Measurements from ENCODE around the gene RNF223. TPM values are rescaled to one million over a fixed set of nuclear protein-coding genes. Genes with fewer than 3 reads are reported as not detected.
"Not testable (repeated sequence)": the region's sequence is repeated elsewhere in the genome, so short reads cannot be mapped to it uniquely, and the experiment has no call there.

The RNF223 gene
- total RNA-seq, 4 donors from 2014 or later: 1.3 TPM; not detected in 3

DNA sequence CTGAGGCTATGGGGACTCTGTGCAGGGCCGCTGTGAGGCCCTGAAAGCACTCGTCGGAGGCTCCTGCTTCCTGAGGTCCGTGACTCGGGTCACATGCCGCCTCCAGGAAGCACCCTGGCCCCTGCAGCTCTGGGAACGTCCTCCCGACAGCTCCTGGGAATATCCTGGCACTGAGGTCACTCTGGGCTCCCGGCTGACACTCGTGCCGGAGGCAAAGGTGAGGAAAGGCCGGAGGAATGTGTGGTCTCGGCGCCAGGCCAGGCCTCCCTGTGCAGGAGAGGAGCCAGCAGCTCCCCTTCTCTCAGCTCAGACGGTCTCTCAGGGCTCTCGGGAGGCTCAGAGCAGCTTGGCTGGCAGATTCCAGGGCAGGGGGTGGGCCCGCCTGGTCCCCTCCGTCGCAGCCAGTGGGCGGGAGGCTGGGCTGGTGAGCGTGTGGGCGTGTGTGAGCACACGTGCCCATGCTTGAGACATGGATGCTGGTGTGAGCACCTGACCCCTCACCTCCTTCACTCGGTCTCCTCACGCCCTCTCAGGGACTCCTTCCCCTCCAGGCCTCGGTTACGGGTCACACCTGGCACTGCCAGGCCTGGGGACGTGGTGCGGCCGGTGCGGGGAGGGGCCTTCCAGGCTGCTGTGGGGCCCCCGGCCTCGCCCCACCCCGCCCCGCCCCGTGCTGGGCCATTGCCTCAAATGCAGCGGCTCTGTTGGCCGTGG lies 5.5 kb upstream of the RNF223 start:
- no peak for TF ChIP-seq POLR2A (IDR thresholded peaks at IDR 0.05)
- TF ChIP-seq, protein P1, sequence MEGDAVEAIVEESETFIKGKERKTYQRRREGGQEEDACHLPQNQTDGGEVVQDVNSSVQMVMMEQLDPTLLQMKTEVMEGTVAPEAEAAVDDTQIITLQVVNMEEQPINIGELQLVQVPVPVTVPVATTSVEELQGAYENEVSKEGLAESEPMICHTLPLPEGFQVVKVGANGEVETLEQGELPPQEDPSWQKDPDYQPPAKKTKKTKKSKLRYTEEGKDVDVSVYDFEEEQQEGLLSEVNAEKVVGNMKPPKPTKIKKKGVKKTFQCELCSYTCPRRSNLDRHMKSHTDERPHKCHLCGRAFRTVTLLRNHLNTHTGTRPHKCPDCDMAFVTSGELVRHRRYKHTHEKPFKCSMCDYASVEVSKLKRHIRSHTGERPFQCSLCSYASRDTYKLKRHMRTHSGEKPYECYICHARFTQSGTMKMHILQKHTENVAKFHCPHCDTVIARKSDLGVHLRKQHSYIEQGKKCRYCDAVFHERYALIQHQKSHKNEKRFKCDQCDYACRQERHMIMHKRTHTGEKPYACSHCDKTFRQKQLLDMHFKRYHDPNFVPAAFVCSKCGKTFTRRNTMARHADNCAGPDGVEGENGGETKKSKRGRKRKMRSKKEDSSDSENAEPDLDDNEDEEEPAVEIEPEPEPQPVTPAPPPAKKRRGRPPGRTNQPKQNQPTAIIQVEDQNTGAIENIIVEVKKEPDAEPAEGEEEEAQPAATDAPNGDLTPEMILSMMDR (IDR thresholded peaks at IDR 0.05): no peak
- H3K27ac ChIP-seq: no peak overlapping the region
- peak overlapping the region; percentile 17 to 29 (median 20) for H3K4me3 ChIP-seq
- no peaks in the 10 kb centered on the region for H3K27me3 ChIP-seq
- no peaks in the 10 kb centered on the region for H3K9me3 ChIP-seq
- DNase-seq: peak in 1 of 3 donors; percentile 68
- H3K36me3 ChIP-seq: no peaks in the 10 kb centered on the region
- H3K4me1 ChIP-seq: peaks cover 0 to 14% (median 9%) of the 10 kb centered on the region in 4 donors

DNA sequence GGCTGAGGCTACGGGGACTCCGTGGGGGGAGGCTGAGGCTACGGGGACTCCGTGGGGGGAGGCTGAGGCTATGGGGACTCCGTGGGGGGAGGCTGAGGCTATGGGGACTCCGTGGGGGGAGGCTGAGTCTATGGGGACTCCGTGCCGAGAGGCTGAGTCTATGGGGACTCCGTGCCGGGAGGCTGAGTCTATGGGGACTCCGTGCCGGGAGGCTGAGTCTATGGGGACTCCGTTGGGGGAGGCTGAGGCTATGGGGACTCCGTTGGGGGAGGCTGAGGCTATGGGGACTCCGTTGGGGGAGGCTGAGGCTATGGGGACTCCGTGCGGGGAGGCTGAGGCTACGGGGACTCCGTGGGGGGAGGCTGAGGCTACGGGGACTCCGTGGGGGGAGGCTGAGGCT lies 3.3 kb upstream of the RNF223 start:
- not testable (repeated sequence) for DNase-seq, H3K36me3 ChIP-seq, H3K4me3 ChIP-seq, H3K9me3 ChIP-seq, H3K27ac ChIP-seq, H3K27me3 ChIP-seq
- H3K4me1 ChIP-seq: peaks cover 0 to 26% (median 9%) of the 10 kb centered on the region in 4 donors

DNA sequence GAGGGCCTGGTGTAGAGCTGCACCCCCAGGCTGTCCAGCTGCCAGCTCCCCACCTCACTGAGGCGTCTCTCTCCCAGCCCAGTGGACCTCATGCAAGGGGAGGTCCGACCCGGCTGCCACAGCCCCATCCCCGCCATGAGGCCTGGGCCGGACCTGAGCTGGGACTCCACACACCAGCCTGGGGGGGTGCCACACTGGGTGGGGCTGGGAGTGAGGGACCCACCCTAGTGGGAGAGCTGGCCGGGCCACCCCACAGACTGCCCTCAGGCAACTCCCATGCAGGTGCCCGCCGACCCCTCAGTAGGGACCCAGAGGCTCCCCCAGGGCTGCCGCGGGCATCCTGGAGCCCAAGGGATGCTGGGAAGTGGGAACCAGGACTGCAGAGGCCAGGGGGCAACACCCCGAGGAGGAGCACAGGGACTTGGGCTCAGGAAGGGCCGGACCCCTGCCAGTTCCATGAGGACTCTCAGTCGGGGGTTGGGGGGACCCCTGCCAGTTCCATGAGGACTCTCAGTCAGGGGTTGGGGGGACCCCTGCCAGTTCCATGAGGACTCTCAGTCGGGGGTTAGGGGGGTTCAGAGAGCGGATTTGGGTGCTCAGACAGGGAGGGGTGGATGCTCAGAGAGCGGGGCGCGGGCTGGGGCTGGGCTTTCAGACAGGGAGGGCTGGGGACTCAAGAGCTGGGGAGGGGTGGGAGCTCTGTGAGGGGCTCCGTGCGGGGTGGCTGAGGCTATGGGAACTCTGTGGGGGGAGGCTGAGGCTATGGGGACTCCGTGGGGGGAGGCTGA lies 1.2 kb upstream of the RNF223 start:
- H3K9me3 ChIP-seq: no peaks in the 10 kb centered on the region
- H3K4me3 ChIP-seq: no peak overlapping the region
- TF ChIP-seq, protein P1 (IDR thresholded peaks at IDR 0.05): no peak
- no peak for TF ChIP-seq POLR2A (IDR thresholded peaks at IDR 0.05)
- H3K36me3 ChIP-seq: no peaks in the 10 kb centered on the region
- peaks cover 0 to 25% (median 9%) of the 10 kb centered on the region in 4 donors for H3K4me1 ChIP-seq
- H3K27ac ChIP-seq: no peak overlapping the region
- no peaks in the 10 kb centered on the region for H3K27me3 ChIP-seq
- no peak for DNase-seq

DNA sequence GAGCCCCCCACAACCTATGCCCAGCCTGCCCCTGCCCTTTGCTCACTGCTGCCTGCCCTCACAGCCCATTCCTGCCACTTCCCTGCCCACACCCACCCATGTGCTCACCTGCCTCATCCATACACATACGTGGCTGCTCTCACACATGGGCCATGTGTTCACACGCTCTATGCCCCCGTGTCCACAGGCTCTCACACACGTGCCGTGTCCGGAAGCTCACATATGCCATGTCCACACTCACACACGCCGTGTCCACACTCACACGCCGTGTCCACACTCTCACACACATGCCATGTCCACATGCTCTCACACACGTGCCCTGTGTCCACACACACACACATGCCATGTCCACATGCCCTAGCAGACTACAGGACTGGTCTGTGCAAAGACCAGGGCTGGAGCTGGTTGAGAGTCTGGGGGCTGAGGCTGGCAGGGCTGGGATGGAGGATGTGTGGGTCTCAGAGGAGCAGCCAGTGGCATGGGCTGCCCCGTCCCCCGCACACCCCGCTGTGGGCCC lies 583 bp upstream of the RNF223 start:
- Histone ChIP-seq H3K4me1 (peaks cover 0 to 19% (median 5%) of the 10 kb centered on the region in 4 donors), H3K27me3 (no peaks in the 10 kb centered on the region), H3K27ac (peak overlapping the region in 1 of 4 donors; percentile 73), H3K4me3 (no peak overlapping the region), H3K36me3 (no peaks in the 10 kb centered on the region), H3K9me3 (no peaks in the 10 kb centered on the region)
- no peak for DNase-seq
- TF ChIP-seq, protein P1 (IDR thresholded peaks at IDR 0.05): no peak
- TF ChIP-seq POLR2A (IDR thresholded peaks at IDR 0.05): no peak

DNA sequence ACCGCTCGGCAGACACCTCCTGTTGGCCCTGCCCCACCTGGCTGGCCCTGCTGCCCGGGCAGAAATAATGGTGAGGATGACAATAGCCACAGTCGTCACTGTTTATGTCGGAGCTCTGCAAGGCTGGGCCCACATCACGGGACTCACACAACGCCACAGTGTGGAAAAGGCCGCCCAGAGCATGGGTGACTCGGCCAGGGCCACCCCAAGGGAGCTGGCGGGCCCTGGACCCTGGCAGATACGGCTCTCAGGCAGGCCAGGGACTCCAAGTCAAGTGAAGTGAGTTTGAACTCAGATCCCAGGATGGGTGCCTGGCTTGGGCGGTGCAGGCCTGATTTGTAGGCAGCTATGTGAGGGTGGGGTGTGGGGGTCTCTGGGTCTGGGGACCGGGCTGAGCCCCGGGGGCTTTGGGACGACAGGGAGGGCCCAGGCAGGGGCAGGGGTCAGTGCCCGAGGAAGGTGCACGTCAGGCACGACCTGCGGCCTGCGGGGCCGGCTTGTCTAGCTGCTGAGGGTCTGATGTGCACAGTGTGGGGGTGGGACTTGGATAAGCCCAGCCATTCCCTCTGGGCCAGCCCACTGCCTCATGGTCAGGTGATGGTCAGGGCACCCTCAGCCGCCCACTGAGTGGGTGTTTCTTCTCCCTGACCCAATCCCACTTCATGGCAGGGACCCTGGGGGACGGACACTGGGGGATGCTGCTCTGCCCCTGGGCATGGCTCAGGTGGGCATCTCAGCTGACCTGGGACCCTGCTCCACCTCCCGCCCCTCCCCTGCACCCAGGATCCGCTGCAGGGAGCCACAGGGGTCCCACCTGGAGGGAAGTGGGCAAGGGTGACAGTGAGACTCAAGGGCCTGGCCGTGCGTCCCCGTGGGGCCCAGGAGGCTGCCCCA lies 1.0 kb downstream of the RNF223 start:
- TF ChIP-seq, protein P1 (IDR thresholded peaks at IDR 0.05): no peak
- no peak for TF ChIP-seq POLR2A (IDR thresholded peaks at IDR 0.05)
- Histone ChIP-seq H3K36me3 (no peaks in the 10 kb centered on the region), H3K4me3 (no peak overlapping the region), H3K9me3 (no peaks in the 10 kb centered on the region), H3K27me3 (no peaks in the 10 kb centered on the region), H3K4me1 (peaks cover 0 to 27% (median 13%) of the 10 kb centered on the region in 4 donors), H3K27ac (peak overlapping the region in 2 of 4 donors; percentile 48 to 73)
- no peak for DNase-seq
